Measurements from ENCODE around the gene UBQLN1. TPM values are rescaled to one million over a fixed set of nuclear protein-coding genes. Genes with fewer than 3 reads are reported as not detected.

Gene UBQLN1
- total and polyA plus RNA-seq, 2 donors (not counting 3 experiments of a cell fraction or from before 2014, with no cell fraction given), result 66.1 to 110 TPM

- DNase-seq (ENCODE audit: low read depth, low spot score), result no peak
- H4K20me1 ChIP-seq (replicated peaks; ENCODE audit: control insufficient read depth, extremely low read depth, insufficient read depth, low read length), result peaks cover 29% of the 10 kb centered on the region
- no peak for TF ChIP-seq EZH2 (IDR thresholded peaks at IDR 0.05; ENCODE audit: borderline replicate concordance, low read depth, low read length, severe bottlenecking)
- TF ChIP-seq POLR2AphosphoS5 (IDR thresholded peaks at IDR 0.05; ENCODE audit: insufficient read depth, low read depth, low read length), result no peak
- TF ChIP-seq GATA2 (IDR thresholded peaks at IDR 0.05; ENCODE audit: insufficient read depth, insufficient read length, low read depth, low read length), result no peak
- TF ChIP-seq FOS (IDR thresholded peaks at IDR 0.05; ENCODE audit: borderline replicate concordance, insufficient read depth, low read length), result no peak
- no peak for TF ChIP-seq CTCF (IDR thresholded peaks at IDR 0.05; ENCODE audit: extremely low read depth in 1 of 2, insufficient read depth in 1 of 2, low read depth in 1 of 2, low read length in 2 of 2)
- TF ChIP-seq JUN (IDR thresholded peaks at IDR 0.05; ENCODE audit: borderline replicate concordance, insufficient read depth, insufficient read length, low read depth), result no peak
- TF ChIP-seq MAX (IDR thresholded peaks at IDR 0.05; ENCODE audit: insufficient read depth, insufficient read length), result no peak
- no peak for TF ChIP-seq POLR2A (IDR thresholded peaks at IDR 0.05; ENCODE audit: low read depth, low read length)
- TF ChIP-seq MYC (IDR thresholded peaks at IDR 0.05; ENCODE audit: low read depth, low read length), result no peak
- H3K9ac ChIP-seq (replicated peaks; ENCODE audit: extremely low read depth, insufficient read depth, low read length), result no peak overlapping the region
- no peak overlapping the region for H3K4me2 ChIP-seq (ENCODE audit: insufficient read depth, low read length)
- no peak overlapping the region for H2AFZ ChIP-seq (ENCODE audit: low read depth, low read length)
- H3K27me3 ChIP-seq (ENCODE audit: control insufficient read depth in 2 of 2, insufficient read depth in 2 of 2, low read length in 2 of 2), result no peaks in the 10 kb centered on the region
- no peaks in the 10 kb centered on the region for H3K9me1 ChIP-seq (replicated peaks; ENCODE audit: control insufficient read depth, extremely low read depth, insufficient read depth, low read length)
- ChIA-PET CTCF (interaction anchor here (1.5 kb wide), 1 partner anchor 19 kb away, joined by 4 read pairs; the partner anchor contains the start of gene UBQLN1), POLR2A (no interaction called here)
- FAIRE-seq, result no peak
- BruUV-seq (replicated peaks), result no TSS peak
- no peaks in the 10 kb centered on the region for H3K9me3 ChIP-seq (replicated peaks; ENCODE audit: control insufficient read depth, insufficient read depth, low read length)
- dilution Hi-C loops (cut with MboI; ENCODE audit: extremely low pct_ligation_motif_present, low sequenced_read_pairs), result no loop called here
- intact Hi-C loops (cut with micrococcal nuclease), result no loop called here
- H3K36me3 ChIP-seq (ENCODE audit: control insufficient read depth in 2 of 2, extremely low read depth in 1 of 2, insufficient read depth in 2 of 2, low read length in 2 of 2), result peaks cover 0 to 2% of the 10 kb centered on the region in 2 experiments
- H3K4me3 ChIP-seq (replicated peaks in 1 of 3; ENCODE audit: insufficient read depth in 1 of 3, low read depth in 1 of 3, low read length in 3 of 3), result no peak overlapping the region
- peaks cover 100% of the 10 kb centered on the region for H3K79me2 ChIP-seq (ENCODE audit: control insufficient read depth, insufficient read depth, low read length)
- H3K27ac ChIP-seq (ENCODE audit: insufficient read depth, low read depth, low read length), result no peak overlapping the region
- no peaks in the 10 kb centered on the region for H3K4me1 ChIP-seq (ENCODE audit: control insufficient read depth, extremely low read depth, insufficient read depth, low read length)
These were observed 18.8 kb downstream of the UBQLN1 start for GRCh38 chr9:83688921-83689320.
